GM12878 (cell line): ENCODE results near the gene MACROD2. TPM values are rescaled to one million over a fixed set of nuclear protein-coding genes. Genes with fewer than 3 reads are reported as not detected.

Experiments
- ATAC-seq: fragments of 200-7000 bp; cut with Tn5 transposase; 3 replicates; pipeline ENCODE4 v1.9.1; 2020; ENCODE audit warnings: mild to moderate bottlenecking, moderate library complexity
- BruUV-seq: library from RNA; stranded (reverse); fragments of 400-500 nt; replicated peaks from 2 replicates; lab custom pipeline; 2021; lab: Mats Ljungman, UMichigan
- CTCF ChIA-PET: fragments of 300-600 bp; sonication (Branson Sonifier 250); formaldehyde crosslinking; extraction: SDS; loops from one replicate; lab custom pipeline; 2021; ENCODE audit warnings: inconsistent platforms; lab: Yijun Ruan, JAX
- POLR2A ChIA-PET: fragments of 350-600 bp; formaldehyde crosslinking; extraction: SDS; loops from one replicate; lab custom pipeline; 2021; ENCODE audit warnings: inconsistent platforms; lab: Charles Lee
- RAD21 ChIA-PET: fragments of 300-600 bp; sonication (Branson Sonifier 250); formaldehyde crosslinking; loops from one replicate; lab custom pipeline; 2023; ENCODE audit warnings: antibody characterized with exemption; ENCODE audit not compliant: unreplicated experiment; lab: Charles Lee
- SMC1A ChIA-PET: fragments of 300-600 bp; sonication (Branson Sonifier 250); formaldehyde crosslinking; loops from one replicate; lab custom pipeline; 2023; ENCODE audit not compliant: unreplicated experiment, uncharacterized antibody; lab: Charles Lee
- DNase-seq: peaks from one replicate; pipeline ENCODE4 v3.0.0-alpha.2; 2011; ENCODE audit warnings: low read depth, low spot score
- FAIRE-seq: peaks from 3 replicates; lab custom pipeline; 2011; peaks lifted over from hg19 to GRCh38; lab: Jason Lieb, UNC
- H2AFZ ChIP-seq: 2 replicates; pipeline ENCODE4 v1.6.0; 2011; ENCODE audit warnings: low read depth, low read length, control low read depth; ENCODE audit not compliant: control insufficient read depth
- H3K27ac ChIP-seq: 2 replicates; pipeline ENCODE4 v1.5.1; 2011; ENCODE audit warnings: control low read depth; ENCODE audit not compliant: control insufficient read depth, insufficient read depth
- H3K27me3 ChIP-seq, 2 experiments: replicated peaks in 1 of 2; 2 replicates each; pipeline versions ENCODE4 v1.6.0 to v1.6.1; 2011; ENCODE audit warnings: low read length in 1 of 2; ENCODE audit not compliant: control insufficient read depth in 2 of 2, insufficient read depth in 2 of 2
- H3K36me3 ChIP-seq, 2 experiments: 2 replicates each; pipeline ENCODE4 v1.5.1; 2011; ENCODE audit warnings: low read length in 1 of 2; ENCODE audit not compliant: control insufficient read depth in 2 of 2, insufficient read depth in 2 of 2
- H3K4me1 ChIP-seq: 2 replicates; pipeline ENCODE4 v1.6.1; 2011; ENCODE audit warnings: mild to moderate bottlenecking, low read length, moderate library complexity, mixed read lengths; ENCODE audit not compliant: control insufficient read depth, insufficient read depth
- H3K4me2 ChIP-seq: 2 replicates; pipeline ENCODE4 v1.6.0; 2011; ENCODE audit warnings: control low read depth; ENCODE audit not compliant: control insufficient read depth, insufficient read depth
- H3K4me3 ChIP-seq: fragments of 200-600 bp; sonication (generic); 2 replicates; pipeline ENCODE4 v1.5.1; 2016
- H3K79me2 ChIP-seq: 2 replicates; pipeline ENCODE4 v1.6.0; 2011; ENCODE audit warnings: low read length; ENCODE audit not compliant: control insufficient read depth, insufficient read depth
- H3K9ac ChIP-seq: 2 replicates; pipeline ENCODE4 v1.8.0; 2011; ENCODE audit warnings: low read length, control low read depth, mixed read lengths; ENCODE audit not compliant: control insufficient read depth, insufficient read depth
- H3K9me3 ChIP-seq: replicated peaks from 3 replicates; pipeline ENCODE4 v1.5.1; 2011; ENCODE audit warnings: mild to moderate bottlenecking, low read length; ENCODE audit not compliant: control insufficient read depth, insufficient read depth
- H4K20me1 ChIP-seq: 2 replicates; pipeline ENCODE4 v1.6.0; 2011; ENCODE audit not compliant: control insufficient read depth, insufficient read depth
- ASH2L ChIP-seq: fragments of 300-600, 200-600 bp; sonication (generic); IDR thresholded peaks from 2 replicates; pipeline ENCODE4 v1.6.1; 2017; ENCODE audit warnings: low read depth, mild to moderate bottlenecking, borderline replicate concordance
- ATF3 ChIP-seq: IDR thresholded peaks from 2 replicates; pipeline ENCODE4 v1.6.1; 2011; ENCODE audit warnings: low read depth, mild to moderate bottlenecking, low read length, moderate library complexity, borderline replicate concordance; ENCODE audit errors: extremely low read depth
- CHD4 ChIP-seq: fragments of 200-600 bp; sonication (generic); IDR thresholded peaks from 2 replicates; pipeline ENCODE4 v1.6.1; 2016; ENCODE audit warnings: mild to moderate bottlenecking
- EGR1 ChIP-seq, 2 experiments: IDR thresholded peaks; 1 replicate in 1 of 2; 2 replicates in 1 of 2; pipeline ENCODE4 v1.6.1; 2011 to 2012; ENCODE audit warnings: low read depth in 2 of 2, low read length in 2 of 2, borderline replicate concordance in 1 of 2, mild to moderate bottlenecking in 1 of 2, moderate library complexity in 1 of 2
- ETV6 ChIP-seq, 2 experiments: fragments of 450-650 bp in 1 of 2; IDR thresholded peaks in 1 of 2; conservative IDR thresholded peaks in 1 of 2; 2 replicates each; pipeline ENCODE4 v1.6.1; 2014; ENCODE audit warnings: antibody characterized with exemption in 1 of 2, borderline replicate concordance in 1 of 2, low read depth in 1 of 2, mild to moderate bottlenecking in 1 of 2, moderate library complexity in 1 of 2
- HDAC6 ChIP-seq: fragments of 200-600 bp; sonication (generic); IDR thresholded peaks from one replicate; pipeline ENCODE4 v1.8.0; 2017; ENCODE audit warnings: antibody characterized with exemption; ENCODE audit not compliant: unreplicated experiment
- IRF4 ChIP-seq: IDR thresholded peaks from 2 replicates; pipeline ENCODE4 v1.6.1; 2011; ENCODE audit warnings: low read depth, low read length
- MYC ChIP-seq: IDR thresholded peaks from 2 replicates; pipeline ENCODE4 v1.6.1; 2011; ENCODE audit warnings: mild to moderate bottlenecking, low read length, moderate library complexity, inconsistent platforms; ENCODE audit not compliant: insufficient read depth, insufficient replicate concordance, insufficient read length, severe bottlenecking
- NFYA ChIP-seq: IDR thresholded peaks from 2 replicates; pipeline ENCODE4 v1.6.1; 2011; ENCODE audit warnings: low read depth, mild to moderate bottlenecking, low read length, improper control_type of control experiment, borderline replicate concordance
- NFYB ChIP-seq: IDR thresholded peaks from 2 replicates; pipeline ENCODE4 v1.6.1; 2011; ENCODE audit warnings: low read depth, mild to moderate bottlenecking, low read length, improper control_type of control experiment, moderate library complexity; ENCODE audit not compliant: insufficient read depth
- NR2C2 ChIP-seq: IDR thresholded peaks from 2 replicates; pipeline ENCODE4 v1.6.1; 2011; ENCODE audit warnings: borderline replicate concordance, low read depth; ENCODE audit not compliant: control insufficient read depth, insufficient read length
- NRF1 ChIP-seq: conservative IDR thresholded peaks from 2 replicates; pipeline ENCODE4 v1.6.1; 2011; ENCODE audit warnings: mild to moderate bottlenecking, low read depth, low read length, improper control_type of control experiment
- RAD21 ChIP-seq: IDR thresholded peaks from 2 replicates; pipeline ENCODE4 v1.6.1; 2011; ENCODE audit warnings: mild to moderate bottlenecking, low read depth, low read length, moderate library complexity; ENCODE audit not compliant: insufficient read depth
- SREBF1 ChIP-seq: IDR thresholded peaks from 2 replicates; pipeline ENCODE4 v1.6.1; 2012; ENCODE audit warnings: mild to moderate bottlenecking, low read length
- SUZ12 ChIP-seq: fragments of 200-600 bp; sonication (generic); IDR thresholded peaks from one replicate; pipeline ENCODE4 v1.6.1; 2018; ENCODE audit warnings: antibody characterized with exemption, mild to moderate bottlenecking; ENCODE audit not compliant: unreplicated experiment
- ZBTB11 ChIP-seq: fragments of 450-650 bp; formaldehyde crosslinking; IDR thresholded peaks from 2 replicates; pipeline ENCODE4 v1.5.0; 2022; ENCODE audit warnings: mild to moderate bottlenecking, missing genetic modification characterization
- ZZZ3 ChIP-seq: IDR thresholded peaks from 2 replicates; pipeline ENCODE4 v1.6.1; 2011; ENCODE audit warnings: low read depth; ENCODE audit not compliant: control insufficient read depth, insufficient read length
- in situ Hi-C: fragments of 300-500 bp; cut with MboI; formaldehyde crosslinking; loops from 9 replicates; pipeline ENCODE4 v1.14.3; 2018; ENCODE audit warnings: mixed read lengths
- intact Hi-C: fragments of 100-400 bp; cut with micrococcal nuclease; formaldehyde crosslinking; loops from one replicate; pipeline ENCODE4 v1.14.2; 2022; ENCODE audit not compliant: unreplicated experiment
- polyA plus RNA-seq, 11 experiments: library from polyadenylated mRNA; depleted of rRNA in 4 of 11; unstranded in 6 of 11; stranded (reverse) in 5 of 11; fragments of >200 nt; fragmentation: Nextera tagmentation in 4 of 11; fragmentation: Illumina TruSeq in 1 of 11; extraction: Ambion mirVana in 4 of 11; extraction: Trizol in 1 of 11; gene quantifications; 1 replicate in 1 of 11; 2 replicates in 10 of 11; pipeline versions ENCODE4 v1.2.1 to v1.2.3, GENCODE V29; 2011 to 2016; ENCODE audit warnings: inconsistent platforms in 2 of 11, missing spikeins in 2 of 11, low read depth in 1 of 11
- total RNA-seq, 4 experiments: library from RNA; depleted of rRNA in 3 of 4; stranded (reverse); fragments of >200 nt in 3 of 4; fragmentation: Illumina TruSeq in 1 of 4; extraction: Trizol in 1 of 4; gene quantifications; 2 replicates each; pipeline versions ENCODE4 v1.2.1 to v1.2.3, GENCODE V29; 2013 to 2021

MACROD2 gene
- total and polyA plus RNA-seq, 10 of the 15 experiments (the other 5 are each of a cell fraction or from before 2014, with no cell fraction given): 1.1 to 21.5 (median 2.2) TPM

- H3K9me3 ChIP-seq: peaks cover 1% of the 10 kb centered on the region; the same call in 2 of the 3 replicates
- no peak overlapping the region for H3K27ac ChIP-seq
- no peaks in the 10 kb centered on the region for H3K36me3 ChIP-seq
- H3K27me3 ChIP-seq: no peaks in the 10 kb centered on the region
- ChIA-PET RAD21 (no interaction called here), POLR2A (no interaction called here), SMC1A (interaction anchor here (0.8 kb wide), 1 partner anchor 42 kb away, joined by 3 read pairs; no protein-coding TSS in a partner anchor), CTCF (no interaction called here)
- no peak overlapping the region for H3K9ac ChIP-seq
- no TSS peak for BruUV-seq
- ATAC-seq (no peak), FAIRE-seq (no peak), DNase-seq (no peak)
- intact Hi-C loops (no loop called here), in situ Hi-C loops (no loop called here)
- no peak for TF ChIP-seq HDAC6
- no peak for TF ChIP-seq NR2C2
- no peak for TF ChIP-seq NRF1
- no peak for TF ChIP-seq RAD21
- no peak for TF ChIP-seq ASH2L
- no peak for TF ChIP-seq IRF4
- no peak for TF ChIP-seq NFYA
- TF ChIP-seq ETV6 (conservative IDR thresholded peaks at IDR 0.05 in 1 of 2, IDR thresholded peaks at IDR 0.05 in 1 of 2; ENCODE audit: borderline replicate concordance in 1 of 2, low read depth in 1 of 2): no peak
- TF ChIP-seq MYC: no peak
- TF ChIP-seq SUZ12: no peak
- TF ChIP-seq SREBF1: no peak
- TF ChIP-seq NFYB: no peak
- TF ChIP-seq ZZZ3: no peak
- no peak for TF ChIP-seq EGR1 (IDR thresholded peaks at IDR 0.05; ENCODE audit: borderline replicate concordance in 1 of 2, low read depth in 2 of 2, low read length in 2 of 2)
- no peak for TF ChIP-seq CHD4
- TF ChIP-seq ZBTB11 (CRISPR knock-in tag): no peak
- TF ChIP-seq ATF3: no peak
- H2AFZ ChIP-seq: no peak overlapping the region
- no peak overlapping the region for H3K4me2 ChIP-seq
- peaks cover 4% of the 10 kb centered on the region; the same call in 1 of the 2 replicates for H3K4me1 ChIP-seq
- H3K4me3 ChIP-seq: no peak overlapping the region
- no peaks in the 10 kb centered on the region for H3K79me2 ChIP-seq
- no peaks in the 10 kb centered on the region for H4K20me1 ChIP-seq
Measured at GRCh38 chr20:16027686-16028085, 2032.4 kb downstream of the MACROD2 start.
